Neuron (in vitro differentiated cells): ENCODE data around the gene RPL35.

Experiments used
- H2AFZ ChIP-seq: one replicate; pipeline ENCODE4 v1.6.1; 2013; ENCODE audit warnings: low read depth, mild to moderate bottlenecking, inconsistent platforms, low read length, moderate library complexity
- H3K27me3 ChIP-seq: one replicate; pipeline ENCODE4 v1.6.1; 2013; ENCODE audit warnings: low read length; ENCODE audit not compliant: insufficient read depth
- H3K36me3 ChIP-seq: one replicate; pipeline ENCODE4 v1.6.1; 2013; ENCODE audit warnings: low read length; ENCODE audit not compliant: insufficient read depth
- H3K4me1 ChIP-seq: one replicate; pipeline ENCODE4 v1.6.1; 2013; ENCODE audit warnings: low read length; ENCODE audit not compliant: insufficient read depth
- H3K4me3 ChIP-seq: 2 replicates; pipeline ENCODE4 v1.5.1; 2013; ENCODE audit warnings: mild to moderate bottlenecking, low read length, moderate library complexity
- H3K9me3 ChIP-seq: one replicate; pipeline ENCODE4 v1.6.1; 2013; ENCODE audit warnings: low read length

Gene RPL35

DNA sequence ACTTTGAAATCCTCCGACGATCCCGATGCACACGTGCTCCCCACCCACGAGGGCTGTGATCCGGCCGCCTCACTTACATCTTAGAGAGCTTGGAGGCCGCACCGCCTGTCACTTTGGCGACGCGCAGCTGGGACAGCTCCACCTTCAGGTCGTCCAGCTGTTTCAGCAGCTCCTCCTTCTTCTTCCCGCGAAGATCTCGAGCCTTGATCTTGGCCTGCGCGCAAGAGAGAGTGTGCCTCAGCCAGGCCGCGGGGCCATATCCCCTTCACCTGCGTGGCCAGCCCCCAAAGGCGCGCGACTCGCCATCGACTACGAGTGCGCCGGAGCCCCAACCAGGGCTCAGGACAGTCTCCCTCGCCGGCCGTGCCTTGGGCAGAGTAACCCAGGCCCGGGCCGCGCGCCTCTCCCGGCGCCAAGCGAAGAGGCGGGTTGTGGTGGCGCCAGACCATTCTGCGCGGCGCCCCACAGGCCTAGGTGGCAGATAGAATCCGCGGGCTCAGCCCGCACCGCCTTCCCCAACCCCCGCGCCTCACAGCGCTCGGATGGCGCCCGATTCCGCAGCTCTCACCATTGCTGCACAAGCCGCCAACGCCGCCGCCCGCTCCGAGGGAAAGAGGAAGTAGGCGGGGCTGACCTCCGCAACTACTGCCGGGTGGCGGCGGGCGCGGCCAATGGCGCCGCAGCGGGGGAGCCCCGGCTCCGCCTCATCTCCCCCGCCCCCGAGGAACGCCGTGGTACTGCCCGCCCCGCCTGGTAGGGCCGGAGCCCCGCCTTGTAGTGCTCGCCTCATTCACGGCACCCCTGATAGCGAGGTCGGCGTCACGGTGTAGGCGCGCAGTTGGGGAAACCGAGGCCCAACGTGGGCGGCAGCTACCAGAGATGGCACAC is at the start of gene RPL35, which contains the start of gene ARPC5L:
RPL35 (minus strand) TSS at position 616 of the 888 bp plus-strand sequence; CDS start at position 571, 45 bp downstream.
ARPC5L (plus strand) TSS at position 789 of the 888 bp plus-strand sequence. CDS start 7,161 bp downstream, outside the sequence.
- no peaks in the 10 kb centered on the region for H3K27me3 ChIP-seq
- H3K36me3 ChIP-seq: peaks cover 39% of the 10 kb centered on the region
- peak within 1 kb of the TSS; percentile 83 for H2AFZ ChIP-seq
- peaks cover 17% of the 10 kb centered on the region for H3K4me1 ChIP-seq
- no peaks in the 10 kb centered on the region for H3K9me3 ChIP-seq
- peak within 1 kb of the TSS; percentile 82 for H3K4me3 ChIP-seq

DNA sequence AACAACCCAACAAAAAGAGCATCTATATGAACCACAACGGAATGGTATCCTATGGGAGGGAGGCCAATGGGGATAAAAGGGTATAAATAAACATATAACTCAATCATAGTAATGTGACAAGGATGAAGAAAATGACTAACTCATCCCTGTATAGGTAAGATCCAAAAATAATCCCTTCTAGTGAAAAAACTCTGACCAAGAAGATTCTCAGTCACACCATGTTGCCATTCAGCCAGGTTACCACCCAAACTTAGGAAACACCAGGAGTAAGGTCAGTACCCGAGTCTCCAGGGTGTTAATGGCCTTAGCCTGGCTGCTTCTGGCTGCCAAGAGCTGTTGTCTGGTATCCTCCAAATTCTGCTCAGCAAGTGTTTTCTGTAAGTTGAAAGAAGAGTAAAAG is 46.3 kb upstream of the RPL35 start:
- Histone ChIP-seq H3K4me3 (no peak overlapping the region), H3K4me1 (no peaks in the 10 kb centered on the region), H3K9me3 (no peaks in the 10 kb centered on the region), H2AFZ (no peak overlapping the region), H3K36me3 (peaks cover 29% of the 10 kb centered on the region), H3K27me3 (no peaks in the 10 kb centered on the region)

DNA sequence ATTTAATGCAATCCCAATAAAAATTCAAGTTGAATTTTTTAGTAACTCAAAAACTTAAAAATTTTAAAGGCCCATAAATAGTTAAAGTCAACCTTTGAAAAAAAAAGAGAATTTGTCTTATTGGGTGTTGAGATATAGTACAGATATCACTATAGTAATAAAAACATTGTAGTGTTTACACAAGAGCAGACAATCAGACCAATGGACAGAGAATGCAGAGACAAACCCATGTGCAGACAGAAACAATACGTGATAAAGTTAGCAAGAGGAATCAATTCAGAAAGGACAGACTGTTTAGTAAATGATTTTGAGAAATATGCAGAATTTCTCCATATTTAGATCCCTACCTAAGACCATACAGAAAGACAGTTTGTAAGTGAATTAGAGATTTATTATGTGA is 45.2 kb upstream of the RPL35 start:
- no peaks in the 10 kb centered on the region for H3K27me3 ChIP-seq
- peaks cover 26% of the 10 kb centered on the region for H3K36me3 ChIP-seq
- no peak overlapping the region for H2AFZ ChIP-seq
- no peak overlapping the region for H3K4me3 ChIP-seq
- H3K9me3 ChIP-seq: no peaks in the 10 kb centered on the region
- H3K4me1 ChIP-seq: no peaks in the 10 kb centered on the region

DNA sequence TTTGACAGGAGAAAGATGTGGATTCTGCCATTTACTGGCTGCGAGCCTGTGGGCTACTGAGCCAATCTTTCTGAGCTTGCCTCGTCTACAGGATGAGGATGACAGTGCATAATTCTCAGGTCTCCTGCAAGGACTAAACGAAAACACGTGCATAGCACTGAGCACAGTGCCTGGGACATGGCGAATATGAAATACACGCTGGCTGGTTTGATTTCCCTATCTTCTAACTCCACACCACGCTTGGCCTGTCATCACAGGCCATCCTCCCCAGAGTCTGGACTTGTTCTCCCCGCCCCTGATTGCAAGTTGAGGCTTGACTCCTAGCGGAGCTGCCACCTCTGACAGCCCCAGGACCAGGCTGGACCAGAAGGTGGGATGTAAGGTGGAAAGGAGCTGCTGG is 38.1 kb upstream of the RPL35 start:
- no peaks in the 10 kb centered on the region for H3K27me3 ChIP-seq
- no peaks in the 10 kb centered on the region for H3K9me3 ChIP-seq
- no peaks in the 10 kb centered on the region for H3K4me1 ChIP-seq
- H3K4me3 ChIP-seq: no peak overlapping the region
- no peak overlapping the region for H2AFZ ChIP-seq
- H3K36me3 ChIP-seq: peaks cover 41% of the 10 kb centered on the region

DNA sequence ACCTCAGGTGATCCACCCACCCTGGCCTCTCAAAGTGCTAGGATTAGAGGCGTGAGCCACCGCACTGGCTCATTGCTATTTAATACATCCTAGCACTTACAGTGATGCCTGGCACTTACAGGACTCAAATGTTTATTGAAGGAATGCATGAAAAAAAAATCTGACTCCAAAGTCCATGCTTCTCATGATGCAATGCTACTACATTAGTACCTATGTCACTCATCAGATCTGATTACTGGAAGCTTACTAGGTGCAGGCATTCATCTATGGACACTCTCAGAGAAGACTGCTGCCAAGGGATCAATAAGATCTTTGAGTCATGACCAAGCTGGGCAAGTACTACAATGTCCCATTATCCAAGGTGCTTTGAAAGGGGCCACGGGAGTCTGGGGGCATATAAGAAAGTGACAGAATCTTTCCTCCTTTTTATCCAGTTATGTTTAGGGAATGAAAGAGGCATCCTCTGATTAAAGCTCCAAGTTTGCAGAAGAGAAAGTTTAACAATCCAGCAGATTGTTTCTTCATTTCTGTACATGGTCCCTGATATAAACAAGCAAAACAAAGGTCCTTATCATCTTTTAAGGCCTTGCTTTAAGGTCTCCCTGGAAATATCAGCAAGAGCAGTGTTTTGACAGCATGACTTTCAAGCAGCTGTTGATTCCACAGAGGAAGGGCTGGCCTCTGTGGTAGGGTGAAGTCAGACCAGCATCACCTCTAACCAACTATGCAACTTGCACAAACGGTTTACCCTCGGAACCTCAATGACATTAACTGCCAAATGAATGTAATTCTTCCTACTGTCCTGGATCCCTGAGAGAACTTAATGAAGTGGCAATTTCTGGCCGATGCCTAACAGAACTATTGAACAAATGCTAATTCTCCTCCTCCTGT is 36.1 kb upstream of the RPL35 start:
- H3K4me1 ChIP-seq: no peaks in the 10 kb centered on the region
- H3K4me3 ChIP-seq: no peak overlapping the region
- no peaks in the 10 kb centered on the region for H3K27me3 ChIP-seq
- H2AFZ ChIP-seq: no peak overlapping the region
- no peaks in the 10 kb centered on the region for H3K9me3 ChIP-seq
- H3K36me3 ChIP-seq: peaks cover 46% of the 10 kb centered on the region

DNA sequence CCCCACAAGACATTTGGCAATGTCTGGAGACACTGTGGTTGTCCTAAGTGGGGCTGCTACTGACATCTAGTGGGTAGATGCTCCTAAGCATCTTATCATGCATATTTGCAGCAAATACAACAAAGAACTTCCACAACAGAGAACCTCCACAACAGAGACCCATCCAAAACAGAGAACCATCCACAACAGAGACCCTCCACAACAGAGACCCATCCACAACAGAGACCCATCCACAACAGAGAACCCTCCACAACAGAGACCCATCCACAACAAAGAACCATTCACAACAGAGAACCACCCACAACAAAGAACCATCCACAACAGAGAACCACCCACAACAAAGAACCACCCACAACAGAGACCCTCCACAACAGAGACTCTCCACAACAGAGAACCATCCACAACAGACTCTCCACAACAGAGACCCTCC is 33.0 kb upstream of the RPL35 start:
- Histone ChIP-seq H3K4me3 (no peak overlapping the region), H3K36me3 (peaks cover 53% of the 10 kb centered on the region), H3K9me3 (no peaks in the 10 kb centered on the region), H3K4me1 (no peaks in the 10 kb centered on the region), H2AFZ (no peak overlapping the region), H3K27me3 (no peaks in the 10 kb centered on the region)

DNA sequence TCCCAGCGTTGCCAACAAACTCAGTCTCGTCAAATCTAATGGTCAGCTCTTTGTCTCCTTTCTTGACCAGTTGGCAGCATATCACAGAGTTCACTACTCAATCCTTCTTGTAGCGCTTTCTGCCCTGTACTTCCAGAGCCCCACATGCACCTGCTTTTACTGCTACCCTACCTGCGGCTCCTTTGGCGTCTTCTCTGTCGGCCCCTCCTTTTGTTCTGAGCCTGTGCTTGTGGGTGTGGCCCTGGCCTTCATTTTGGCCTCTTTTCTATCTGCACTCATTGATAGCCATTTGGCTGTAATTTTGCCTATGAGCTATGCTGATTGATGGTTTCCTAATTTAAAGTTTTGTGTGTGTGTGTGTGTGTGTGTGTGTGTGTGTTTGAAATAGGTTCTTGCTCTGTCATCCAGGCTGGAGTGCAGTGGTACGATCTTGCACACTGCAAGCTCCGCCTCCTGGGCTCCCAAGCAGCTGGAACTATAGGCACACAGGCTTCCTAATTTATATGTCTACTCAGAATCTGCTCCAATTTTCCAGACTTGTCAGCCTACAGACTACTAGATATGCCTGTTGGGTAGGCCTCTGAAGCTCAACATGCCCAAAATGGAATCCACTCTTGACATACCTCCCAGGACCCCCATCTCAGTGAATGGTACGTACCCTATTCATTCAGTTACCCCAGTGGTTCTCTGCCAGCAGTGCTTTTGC is 32.4 kb upstream of the RPL35 start:
- Histone ChIP-seq H3K27me3 (no peaks in the 10 kb centered on the region), H2AFZ (no peak overlapping the region), H3K36me3 (peaks cover 54% of the 10 kb centered on the region), H3K9me3 (no peaks in the 10 kb centered on the region), H3K4me3 (no peak overlapping the region), H3K4me1 (no peaks in the 10 kb centered on the region)

DNA sequence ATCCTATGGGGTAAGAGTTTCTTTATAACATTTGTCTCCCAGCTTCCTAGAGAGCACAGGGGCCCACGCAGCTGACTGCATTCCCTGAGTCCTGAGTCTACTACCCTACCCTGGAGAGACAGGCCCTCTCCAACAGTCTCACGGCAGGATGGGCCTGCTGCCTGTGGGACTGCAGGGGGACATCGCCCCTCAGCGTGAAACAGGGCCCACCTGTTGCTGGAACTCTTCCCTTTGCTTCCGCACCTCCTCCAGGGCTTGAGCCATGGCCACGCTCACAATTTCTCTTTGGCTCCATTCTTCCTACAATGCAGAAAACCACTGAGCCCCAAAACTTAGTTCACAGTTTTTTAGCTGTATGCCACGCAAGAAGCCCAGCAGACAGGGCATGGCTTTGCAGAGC is 28.4 kb upstream of the RPL35 start:
- H2AFZ ChIP-seq: no peak overlapping the region
- H3K9me3 ChIP-seq: no peaks in the 10 kb centered on the region
- H3K27me3 ChIP-seq: no peaks in the 10 kb centered on the region
- H3K4me3 ChIP-seq: no peak overlapping the region
- peaks cover 63% of the 10 kb centered on the region for H3K36me3 ChIP-seq
- H3K4me1 ChIP-seq: no peaks in the 10 kb centered on the region

DNA sequence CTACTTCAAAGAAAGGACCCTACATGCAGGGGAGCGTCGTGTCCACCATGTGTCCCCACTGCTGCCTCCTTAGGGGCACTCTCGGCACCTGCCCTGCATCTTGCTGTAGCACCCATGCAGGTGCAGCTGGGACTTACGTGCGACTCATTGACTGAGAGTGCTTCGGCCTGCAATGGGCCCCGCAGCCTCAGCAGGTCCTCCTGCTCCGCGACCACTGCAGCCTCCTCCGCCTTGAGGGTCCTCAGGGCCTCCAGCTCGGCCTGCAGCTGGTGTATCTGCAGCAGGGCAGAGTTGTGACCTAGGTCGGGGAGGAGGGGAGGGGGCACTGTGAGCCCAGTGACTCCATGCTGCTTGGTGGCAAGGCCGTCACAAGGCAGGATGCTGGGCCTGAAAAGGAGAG is 27.2 kb upstream of the RPL35 start:
- Histone ChIP-seq H3K4me1 (no peaks in the 10 kb centered on the region), H3K36me3 (peaks cover 62% of the 10 kb centered on the region), H2AFZ (no peak overlapping the region), H3K27me3 (no peaks in the 10 kb centered on the region), H3K9me3 (no peaks in the 10 kb centered on the region), H3K4me3 (no peak overlapping the region)

DNA sequence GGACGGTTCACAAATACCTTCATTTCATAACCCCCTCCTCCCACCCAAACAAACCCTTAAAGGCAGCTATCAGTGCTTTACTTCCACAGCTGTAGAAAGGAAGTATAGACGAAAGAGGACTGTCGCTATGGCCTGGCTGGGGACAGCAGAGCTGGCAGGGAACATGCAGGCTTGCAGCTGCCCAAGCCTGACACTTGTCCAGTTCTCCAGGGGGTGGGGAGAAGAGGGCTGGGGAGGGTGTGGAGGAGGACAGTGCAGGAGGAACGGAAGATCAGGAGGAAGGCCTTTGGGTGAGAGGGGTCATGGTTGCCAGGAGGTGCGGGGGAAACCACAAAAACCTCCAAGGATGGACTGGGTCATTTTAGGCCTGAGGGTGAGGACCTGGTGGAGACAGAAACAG is 26.1 kb upstream of the RPL35 start:
- H3K4me1 ChIP-seq: no peaks in the 10 kb centered on the region
- no peak overlapping the region for H2AFZ ChIP-seq
- no peak overlapping the region for H3K4me3 ChIP-seq
- H3K27me3 ChIP-seq: no peaks in the 10 kb centered on the region
- peaks cover 58% of the 10 kb centered on the region for H3K36me3 ChIP-seq
- H3K9me3 ChIP-seq: no peaks in the 10 kb centered on the region

DNA sequence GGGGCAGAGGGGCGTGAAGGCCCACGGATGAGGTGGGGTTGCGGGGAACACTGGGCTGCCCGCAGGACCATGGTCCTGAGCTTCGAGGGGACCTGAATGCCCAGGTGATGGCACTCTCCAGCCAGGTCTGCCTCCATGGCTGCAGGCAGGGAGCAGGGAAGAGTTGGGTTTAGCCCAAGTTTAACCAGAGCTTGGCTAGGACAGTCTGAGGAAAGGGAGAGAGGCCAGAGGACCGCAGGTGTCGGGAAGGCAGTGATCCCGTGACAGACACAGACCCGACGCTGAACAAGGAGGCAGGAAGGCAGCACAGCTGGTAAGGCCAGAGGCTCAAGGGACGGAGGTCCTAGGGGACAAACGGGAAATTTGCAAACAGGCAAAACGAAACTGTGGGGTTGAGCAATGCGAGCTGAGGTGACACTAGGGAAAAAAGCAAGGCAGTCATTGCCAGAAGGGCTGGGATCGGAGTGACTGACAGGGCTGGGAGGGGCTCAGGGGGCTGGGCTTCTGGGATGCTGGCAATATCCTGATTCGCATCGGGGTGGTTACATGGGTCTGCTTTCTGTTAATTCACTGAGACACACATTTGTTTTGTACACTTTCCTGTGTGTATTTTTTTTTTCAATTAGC is 25.2 kb upstream of the RPL35 start:
- peaks cover 65% of the 10 kb centered on the region for H3K36me3 ChIP-seq
- H3K27me3 ChIP-seq: no peaks in the 10 kb centered on the region

DNA sequence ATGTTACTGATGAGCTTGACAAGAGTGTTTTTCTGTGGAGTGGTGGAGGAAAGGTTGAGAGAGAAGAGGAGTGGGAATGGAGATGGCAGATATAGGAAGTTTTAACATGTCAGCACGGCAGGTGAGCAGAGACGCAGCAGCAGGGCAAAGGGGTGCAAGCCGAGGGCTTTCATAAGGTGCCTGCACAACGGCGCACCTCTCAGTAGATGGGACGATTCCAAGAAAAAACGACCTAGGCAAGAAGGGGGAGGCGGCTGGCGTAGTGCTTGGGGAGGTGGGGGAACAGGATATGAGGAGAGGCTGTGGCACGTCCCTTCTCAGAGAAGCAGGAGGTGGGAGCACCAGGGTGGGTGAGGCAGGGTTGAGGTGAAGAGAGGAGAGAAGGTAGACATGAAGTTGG is 24.7 kb upstream of the RPL35 start:
- H3K9me3 ChIP-seq: no peaks in the 10 kb centered on the region
- H2AFZ ChIP-seq: no peak overlapping the region
- H3K4me3 ChIP-seq: no peak overlapping the region
- H3K27me3 ChIP-seq: no peaks in the 10 kb centered on the region
- peaks cover 70% of the 10 kb centered on the region for H3K36me3 ChIP-seq
- H3K4me1 ChIP-seq: no peaks in the 10 kb centered on the region

More for the DNA sequence above, 25.2 kb upstream of the RPL35 start:
- H3K9me3 ChIP-seq: no peaks in the 10 kb centered on the region
- no peak overlapping the region for H2AFZ ChIP-seq
- no peak overlapping the region for H3K4me3 ChIP-seq
- no peaks in the 10 kb centered on the region for H3K4me1 ChIP-seq
